IPS-15b (cell line): Measurements from ENCODE around the gene RPA3.

Experiments
- H3K27me3 ChIP-seq: one replicate; pipeline ENCODE4 v1.6.1; 2013; ENCODE audit warnings: low read length; ENCODE audit not compliant: control insufficient read depth, insufficient read depth
- H3K36me3 ChIP-seq: one replicate; pipeline ENCODE4 v1.6.1; 2013; ENCODE audit warnings: low read length; ENCODE audit not compliant: control insufficient read depth, insufficient read depth
- H3K4me1 ChIP-seq: one replicate; pipeline ENCODE4 v1.6.1; 2013; ENCODE audit warnings: mild to moderate bottlenecking, low read length; ENCODE audit not compliant: control insufficient read depth, insufficient read depth
- H3K4me3 ChIP-seq: one replicate; pipeline ENCODE4 v1.5.1; 2013; ENCODE audit warnings: low read depth, low read length
- H3K9ac ChIP-seq: one replicate; pipeline ENCODE4 v1.6.1; 2013; ENCODE audit warnings: low read depth, mild to moderate bottlenecking, low read length
- H3K9me3 ChIP-seq: one replicate; pipeline ENCODE4 v1.6.1; 2013; ENCODE audit warnings: mild to moderate bottlenecking, low read length; ENCODE audit not compliant: control insufficient read depth, insufficient read depth

RPA3 gene

GRCh38 chr7:7746458-7746857 is 28.1 kb upstream of the RPA3 start:
- H3K4me3 ChIP-seq = no peak overlapping the region
- no peaks in the 10 kb centered on the region for H3K27me3 ChIP-seq
- no peaks in the 10 kb centered on the region for H3K36me3 ChIP-seq
- no peaks in the 10 kb centered on the region for H3K4me1 ChIP-seq
- H3K9me3 ChIP-seq = no peaks in the 10 kb centered on the region
- no peak overlapping the region for H3K9ac ChIP-seq

- H3K9me3 ChIP-seq = no peaks in the 10 kb centered on the region
- H3K27me3 ChIP-seq = no peaks in the 10 kb centered on the region
- no peaks in the 10 kb centered on the region for H3K36me3 ChIP-seq
- H3K4me1 ChIP-seq = no peaks in the 10 kb centered on the region
- no peak overlapping the region for H3K9ac ChIP-seq
- no peak overlapping the region for H3K4me3 ChIP-seq
Observed at GRCh38 chr7:7745966-7746365, 27.6 kb upstream of the RPA3 start.

GRCh38 chr7:7745258-7745657 is 26.9 kb upstream of the RPA3 start:
- H3K36me3 ChIP-seq = no peaks in the 10 kb centered on the region
- H3K9me3 ChIP-seq = no peaks in the 10 kb centered on the region

GRCh38 chr7:7742223-7742622 is 23.8 kb upstream of the RPA3 start:
- Histone ChIP-seq H3K9ac (no peak overlapping the region), H3K27me3 (no peaks in the 10 kb centered on the region), H3K4me3 (no peak overlapping the region), H3K4me1 (peaks cover under 1% of the 10 kb centered on the region), H3K9me3 (no peaks in the 10 kb centered on the region), H3K36me3 (no peaks in the 10 kb centered on the region)

More at GRCh38 chr7:7745258-7745657, 26.9 kb upstream of the RPA3 start:
- H3K9ac ChIP-seq = no peak overlapping the region
- no peaks in the 10 kb centered on the region for H3K27me3 ChIP-seq
- H3K4me3 ChIP-seq = no peak overlapping the region
- H3K4me1 ChIP-seq = no peaks in the 10 kb centered on the region

GRCh38 chr7:7740037-7740355 is 21.6 kb upstream of the RPA3 start:
- Histone ChIP-seq H3K27me3 (no peaks in the 10 kb centered on the region), H3K9me3 (no peaks in the 10 kb centered on the region), H3K36me3 (no peaks in the 10 kb centered on the region), H3K9ac (no peak overlapping the region), H3K4me3 (no peak overlapping the region), H3K4me1 (peaks cover 6% of the 10 kb centered on the region)

- H3K4me1 ChIP-seq = peaks cover 6% of the 10 kb centered on the region
Observed at GRCh38 chr7:7739204-7740036, 21.0 kb upstream of the RPA3 start.

GRCh38 chr7:7738622-7739021 is 20.2 kb upstream of the RPA3 start:
- H3K9me3 ChIP-seq = no peaks in the 10 kb centered on the region
- H3K4me1 ChIP-seq = peaks cover 6% of the 10 kb centered on the region
- no peaks in the 10 kb centered on the region for H3K36me3 ChIP-seq
- no peak overlapping the region for H3K4me3 ChIP-seq
- no peaks in the 10 kb centered on the region for H3K27me3 ChIP-seq
- no peak overlapping the region for H3K9ac ChIP-seq

More at GRCh38 chr7:7739204-7740036, 21.0 kb upstream of the RPA3 start:
- no peak overlapping the region for H3K9ac ChIP-seq
- no peaks in the 10 kb centered on the region for H3K36me3 ChIP-seq
- no peaks in the 10 kb centered on the region for H3K27me3 ChIP-seq
- H3K4me3 ChIP-seq = no peak overlapping the region
- H3K9me3 ChIP-seq = no peaks in the 10 kb centered on the region

- H3K4me3 ChIP-seq = no peak overlapping the region
- H3K36me3 ChIP-seq = no peaks in the 10 kb centered on the region
- H3K4me1 ChIP-seq = peaks cover 6% of the 10 kb centered on the region
- H3K27me3 ChIP-seq = no peaks in the 10 kb centered on the region
- no peaks in the 10 kb centered on the region for H3K9me3 ChIP-seq
- H3K9ac ChIP-seq = no peak overlapping the region
Observed at GRCh38 chr7:7738177-7738576, 19.8 kb upstream of the RPA3 start.

- no peaks in the 10 kb centered on the region for H3K9me3 ChIP-seq
- H3K27me3 ChIP-seq = no peaks in the 10 kb centered on the region
- H3K9ac ChIP-seq = no peak overlapping the region
- H3K4me3 ChIP-seq = no peak overlapping the region
- H3K36me3 ChIP-seq = no peaks in the 10 kb centered on the region
- peaks cover 6% of the 10 kb centered on the region for H3K4me1 ChIP-seq
Observed at GRCh38 chr7:7737674-7738073, 19.3 kb upstream of the RPA3 start.

GRCh38 chr7:7736671-7737070 is 18.3 kb upstream of the RPA3 start:
- Histone ChIP-seq H3K9ac (no peak overlapping the region), H3K27me3 (no peaks in the 10 kb centered on the region), H3K4me3 (no peak overlapping the region), H3K9me3 (no peaks in the 10 kb centered on the region), H3K36me3 (no peaks in the 10 kb centered on the region), H3K4me1 (peaks cover 6% of the 10 kb centered on the region)

- no peak overlapping the region for H3K9ac ChIP-seq
- H3K4me1 ChIP-seq = peaks cover 6% of the 10 kb centered on the region
- H3K36me3 ChIP-seq = no peaks in the 10 kb centered on the region
- no peak overlapping the region for H3K4me3 ChIP-seq
- H3K9me3 ChIP-seq = no peaks in the 10 kb centered on the region
- H3K27me3 ChIP-seq = no peaks in the 10 kb centered on the region
Observed at GRCh38 chr7:7732621-7733281, 14.3 kb upstream of the RPA3 start.

GRCh38 chr7:7731732-7732131 is 13.3 kb upstream of the RPA3 start:
- H3K4me3 ChIP-seq = no peak overlapping the region
- H3K9me3 ChIP-seq = no peaks in the 10 kb centered on the region
- H3K9ac ChIP-seq = no peak overlapping the region
- no peaks in the 10 kb centered on the region for H3K36me3 ChIP-seq
- peaks cover under 1% of the 10 kb centered on the region for H3K4me1 ChIP-seq
- no peaks in the 10 kb centered on the region for H3K27me3 ChIP-seq
